ENCODE data around the gene KIAA0408. TPM values are rescaled to one million over a fixed set of nuclear protein-coding genes. Genes with fewer than 3 reads are reported as not detected.

The KIAA0408 gene
- polyA plus RNA-seq, 1 of the 3 experiments (the other 2 are of a cell fraction): 4.0 TPM

GRCh38 chr6:127458817-127459216, 372 bp downstream of the KIAA0408 start:
- ChIA-PET POLR2A (no interaction called here), CTCF (interaction anchor here (1.0 to 2.2 kb wide), 3 partner anchors 57 to 89 kb away, joined by 3 to 12 read pairs (median 10); no protein-coding TSS in a partner anchor)
- Histone ChIP-seq H3K4me3 (ENCODE audit: low read depth in 2 of 2, low read length in 1 of 2) (no peak overlapping the region), H3F3A (replicated peaks; ENCODE audit: insufficient read depth) (peaks cover 6% of the 10 kb centered on the region), H3K4me1 (ENCODE audit: control insufficient read depth in 1 of 2, insufficient read depth in 2 of 2, low read depth in 1 of 2, low read length in 1 of 2) (peaks cover 0 to 7% of the 10 kb centered on the region in 2 experiments; a peak in 1 of 4 replicates), H3K9ac (no peak overlapping the region), H3K4me2 (no peak overlapping the region), H3K79me2 (ENCODE audit: insufficient read depth) (no peaks in the 10 kb centered on the region), H4K20me1 (ENCODE audit: insufficient read depth) (no peaks in the 10 kb centered on the region), H3K27ac (ENCODE audit: low read depth in 2 of 2, low read length in 1 of 2) (no peak overlapping the region), H2AFZ (ENCODE audit: low read depth) (no peak overlapping the region), H3K9me2 (no peaks in the 10 kb centered on the region), H3K36me3 (replicated peaks in 1 of 2; ENCODE audit: control insufficient read depth in 1 of 2, insufficient read depth in 2 of 2, low read length in 1 of 2) (peaks cover 2 to 8% of the 10 kb centered on the region in 2 experiments), H3K9me3 (no peaks in the 10 kb centered on the region), H3K27me3 (ENCODE audit: insufficient read depth) (no peaks in the 10 kb centered on the region)
- TF ChIP-seq USF2 (IDR thresholded peaks at IDR 0.05; ENCODE audit: borderline replicate concordance, low read depth, low read length) (no peak), NRF1 (IDR thresholded peaks at IDR 0.05; ENCODE audit: low read depth, low read length) (no peak), RFX5 (IDR thresholded peaks at IDR 0.05; ENCODE audit: low read length) (no peak), EZH2phosphoT487 (IDR thresholded peaks at IDR 0.05; ENCODE audit: borderline replicate concordance, low read depth) (no peak), MEF2A (IDR thresholded peaks at IDR 0.05; ENCODE audit: borderline replicate concordance, low read depth) (no peak), PBX3 (IDR thresholded peaks at IDR 0.05) (no peak), FOXM1 (IDR thresholded peaks at IDR 0.05; ENCODE audit: low read depth) (no peak), MXI1 (IDR thresholded peaks at IDR 0.05; ENCODE audit: low read depth, low read length) (no peak), REST (IDR thresholded peaks at IDR 0.05; ENCODE audit: low read depth, low read length) (no peak), TEAD4 (IDR thresholded peaks at IDR 0.05; ENCODE audit: borderline replicate concordance, insufficient read depth) (no peak), YY1 (IDR thresholded peaks at IDR 0.05; ENCODE audit: low read depth) (no peak), RCOR1 (IDR thresholded peaks at IDR 0.05; ENCODE audit: low read length) (no peak), SIN3A (IDR thresholded peaks at IDR 0.05; ENCODE audit: borderline replicate concordance, low read depth, low read length) (no peak), JUND (IDR thresholded peaks at IDR 0.05) (no peak), RXRA (IDR thresholded peaks at IDR 0.05; ENCODE audit: borderline replicate concordance, low read depth) (no peak), TCF12 (IDR thresholded peaks at IDR 0.05) (no peak)
- TF ChIP-seq, protein P1, sequence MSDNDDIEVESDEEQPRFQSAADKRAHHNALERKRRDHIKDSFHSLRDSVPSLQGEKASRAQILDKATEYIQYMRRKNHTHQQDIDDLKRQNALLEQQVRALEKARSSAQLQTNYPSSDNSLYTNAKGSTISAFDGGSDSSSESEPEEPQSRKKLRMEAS (IDR thresholded peaks at IDR 0.05; ENCODE audit: low read depth): no peak
- TF ChIP-seq, protein P2, sequence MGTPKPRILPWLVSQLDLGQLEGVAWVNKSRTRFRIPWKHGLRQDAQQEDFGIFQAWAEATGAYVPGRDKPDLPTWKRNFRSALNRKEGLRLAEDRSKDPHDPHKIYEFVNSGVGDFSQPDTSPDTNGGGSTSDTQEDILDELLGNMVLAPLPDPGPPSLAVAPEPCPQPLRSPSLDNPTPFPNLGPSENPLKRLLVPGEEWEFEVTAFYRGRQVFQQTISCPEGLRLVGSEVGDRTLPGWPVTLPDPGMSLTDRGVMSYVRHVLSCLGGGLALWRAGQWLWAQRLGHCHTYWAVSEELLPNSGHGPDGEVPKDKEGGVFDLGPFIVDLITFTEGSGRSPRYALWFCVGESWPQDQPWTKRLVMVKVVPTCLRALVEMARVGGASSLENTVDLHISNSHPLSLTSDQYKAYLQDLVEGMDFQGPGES (IDR thresholded peaks at IDR 0.05; ENCODE audit: low read depth, low read length): no peak
- TF ChIP-seq, protein P3, sequence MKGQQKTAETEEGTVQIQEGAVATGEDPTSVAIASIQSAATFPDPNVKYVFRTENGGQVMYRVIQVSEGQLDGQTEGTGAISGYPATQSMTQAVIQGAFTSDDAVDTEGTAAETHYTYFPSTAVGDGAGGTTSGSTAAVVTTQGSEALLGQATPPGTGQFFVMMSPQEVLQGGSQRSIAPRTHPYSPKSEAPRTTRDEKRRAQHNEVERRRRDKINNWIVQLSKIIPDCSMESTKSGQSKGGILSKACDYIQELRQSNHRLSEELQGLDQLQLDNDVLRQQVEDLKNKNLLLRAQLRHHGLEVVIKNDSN (IDR thresholded peaks at IDR 0.05; ENCODE audit: borderline replicate concordance, low read depth): no peak
- DNase-seq: no peak
- 94% methylated on average over 4 of the region's 4 CpGs for WGBS (ENCODE audit: low lambda C conversion rate)

Data from SK-N-SH (cell line).